Panc1 (cell line): Measurements from ENCODE around the gene WFDC12.

Source experiments
- CTCF ChIP-seq: fragments of 450-650 bp; IDR thresholded peaks from 2 replicates; pipeline ENCODE4 v1.5.1; 2017; ENCODE audit warnings: mild to moderate bottlenecking
- POLR2AphosphoS5 ChIP-seq: IDR thresholded peaks from 2 replicates; pipeline ENCODE4 v1.6.1; 2012; ENCODE audit warnings: mild to moderate bottlenecking, low read depth, low read length, moderate library complexity
- TCF7L2 ChIP-seq: IDR thresholded peaks from 2 replicates; pipeline ENCODE4 v1.6.1; 2011; ENCODE audit warnings: mild to moderate bottlenecking, low read depth, low read length, inconsistent platforms

DNA sequence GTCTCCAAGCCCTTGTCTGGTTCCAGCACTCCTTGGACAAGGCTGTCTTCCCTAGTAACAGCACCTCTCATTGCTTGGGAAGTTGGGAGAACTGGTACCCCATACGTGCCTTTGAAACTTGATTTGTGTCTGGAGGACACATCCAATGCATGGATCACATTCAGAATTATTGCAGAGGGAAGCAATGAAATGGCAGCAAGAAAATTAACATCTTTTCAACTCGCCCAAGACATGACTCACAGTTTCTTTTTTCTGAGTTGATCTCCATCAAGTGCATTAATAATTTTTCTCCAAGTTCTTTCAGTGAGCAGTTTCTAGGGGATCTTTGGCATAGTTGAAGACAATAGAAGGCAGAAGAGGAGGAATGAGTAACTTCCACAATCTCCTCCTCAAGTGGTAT lies 28.1 kb upstream of the WFDC12 start:
- TF ChIP-seq CTCF (no peak), POLR2AphosphoS5 (no peak), TCF7L2 (no peak)
